ENCODE data around the gene TECTB. TPM values are rescaled to one million over a fixed set of nuclear protein-coding genes. Genes with fewer than 3 reads are reported as not detected.

Gene TECTB
- polyA plus RNA-seq, 3 donors, result not detected

GRCh38 chr10:112347709-112348671 lies 64.8 kb downstream of the TECTB start:
- no peak for DNase-seq

GRCh38 chr10:112348759-112349158 lies 65.6 kb downstream of the TECTB start:
- no peak for DNase-seq

GRCh38 chr10:112349521-112350085 lies 66.4 kb downstream of the TECTB start:
- DNase-seq, result no peak

GRCh38 chr10:112351146-112351545 lies 67.9 kb downstream of the TECTB start:
- no peak for DNase-seq

GRCh38 chr10:112352044-112352443 lies 68.8 kb downstream of the TECTB start:
- DNase-seq, result no peak

- DNase-seq, result no peak
Observed at GRCh38 chr10:112353046-112353445, 69.8 kb downstream of the TECTB start.

Other genes with a start within 250 kb of the TECTB start
- 10 to 100 TPM; 15.9 to 16.5 (median 16.5) TPM for gene GPAM, start 99.6 kb upstream of the TECTB start, polyA plus RNA-seq (ENCODE audit: insufficient read length in 3 of 3)
- 1 to 10 TPM; 4.1 to 5.5 (median 5.3) TPM for gene ACSL5, start 90.7 kb downstream of the TECTB start, polyA plus RNA-seq (ENCODE audit: insufficient read length in 3 of 3)
- 10 to 100 TPM; 57.3 to 80.0 (median 76.9) TPM for gene ZDHHC6, start 163.5 kb downstream of the TECTB start, polyA plus RNA-seq (ENCODE audit: insufficient read length in 3 of 3)
- gene VTI1A, start 163.8 kb downstream of the TECTB start, polyA plus RNA-seq (ENCODE audit: insufficient read length in 3 of 3), result 10 to 100 TPM; 18.9 to 22.0 (median 20.3) TPM

Data from renal pelvis (tissue), 4 donors.